ENCODE results near the gene CZIB. TPM values are rescaled to one million over a fixed set of nuclear protein-coding genes. Genes with fewer than 3 reads are reported as not detected.

The CZIB gene
- 10 to 100 TPM; 35.3 to 36.4 TPM for total RNA-seq

DNA sequence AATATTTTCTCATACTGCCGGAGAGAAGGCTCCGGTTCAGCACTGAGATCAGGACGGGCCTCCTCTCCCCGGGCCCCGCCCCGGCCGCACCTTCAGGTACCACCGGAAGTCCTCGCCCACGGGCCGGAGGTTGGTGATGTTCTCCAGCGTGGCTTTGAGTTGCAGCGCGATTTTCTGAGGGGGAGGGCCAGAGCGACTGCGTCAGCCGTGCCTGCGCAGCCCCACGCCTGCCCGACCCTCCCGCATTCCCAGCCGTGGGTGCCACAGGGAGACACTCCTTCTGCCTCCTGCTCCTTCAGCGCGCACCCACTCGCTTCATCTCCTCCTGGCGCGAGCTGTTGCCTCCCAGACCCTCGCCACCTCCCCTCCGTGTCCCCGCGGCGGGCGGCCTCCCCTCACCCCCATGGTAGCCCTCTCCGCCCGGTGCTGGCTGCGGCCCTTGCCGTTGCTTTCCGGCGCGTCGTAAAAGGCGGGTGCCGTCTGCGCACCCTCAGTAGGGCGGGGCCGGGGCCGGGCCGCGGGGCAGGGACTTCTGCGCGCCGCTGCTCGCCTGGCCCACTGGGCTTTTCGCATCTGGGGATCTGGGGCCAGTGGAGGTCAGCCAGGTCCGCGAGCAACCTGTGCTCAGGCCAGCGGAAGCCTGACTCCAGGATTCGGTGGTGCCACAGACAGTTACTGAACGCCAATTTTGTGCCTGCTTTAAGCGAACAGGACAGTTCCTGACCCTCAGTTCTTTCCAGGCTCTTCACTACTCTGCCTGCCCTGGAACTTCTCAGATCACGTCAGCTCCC is at the start of gene CZIB:
CZIB (minus strand) TSS at position 464 of the 791 bp plus-strand sequence; CDS start at position 405, 59 bp downstream.
- ChIA-PET CTCF (interaction anchor here (1.9 kb wide), 1 partner anchor 38 kb away, joined by 6 read pairs; no protein-coding TSS in a partner anchor), POLR2A (interaction anchor here (0.6 to 3.4 kb wide), 6 partner anchors 8 to 854 kb away, joined by 3 to 15 read pairs (median 5); partner anchors contain the start of gene CPT2)
- Mint-ChIP-seq H3K36me3 (ENCODE audit: low read depth) (no peaks in the 10 kb centered on the region), H3K9me3 (no peaks in the 10 kb centered on the region), H3K27me3 (no peaks in the 10 kb centered on the region), H3K27ac (peak within 1 kb of the TSS; percentile 97), H3K4me1 (ENCODE audit: low read depth) (peaks cover 20% of the 10 kb centered on the region), H3K4me3 (peak within 1 kb of the TSS; percentile 88)
- DNase-seq (peak; percentile 99), ATAC-seq (peak; percentile 94)
- intact Hi-C loops (cut with micrococcal nuclease): no loop called here
- TF ChIP-seq, protein P1, sequence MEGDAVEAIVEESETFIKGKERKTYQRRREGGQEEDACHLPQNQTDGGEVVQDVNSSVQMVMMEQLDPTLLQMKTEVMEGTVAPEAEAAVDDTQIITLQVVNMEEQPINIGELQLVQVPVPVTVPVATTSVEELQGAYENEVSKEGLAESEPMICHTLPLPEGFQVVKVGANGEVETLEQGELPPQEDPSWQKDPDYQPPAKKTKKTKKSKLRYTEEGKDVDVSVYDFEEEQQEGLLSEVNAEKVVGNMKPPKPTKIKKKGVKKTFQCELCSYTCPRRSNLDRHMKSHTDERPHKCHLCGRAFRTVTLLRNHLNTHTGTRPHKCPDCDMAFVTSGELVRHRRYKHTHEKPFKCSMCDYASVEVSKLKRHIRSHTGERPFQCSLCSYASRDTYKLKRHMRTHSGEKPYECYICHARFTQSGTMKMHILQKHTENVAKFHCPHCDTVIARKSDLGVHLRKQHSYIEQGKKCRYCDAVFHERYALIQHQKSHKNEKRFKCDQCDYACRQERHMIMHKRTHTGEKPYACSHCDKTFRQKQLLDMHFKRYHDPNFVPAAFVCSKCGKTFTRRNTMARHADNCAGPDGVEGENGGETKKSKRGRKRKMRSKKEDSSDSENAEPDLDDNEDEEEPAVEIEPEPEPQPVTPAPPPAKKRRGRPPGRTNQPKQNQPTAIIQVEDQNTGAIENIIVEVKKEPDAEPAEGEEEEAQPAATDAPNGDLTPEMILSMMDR (IDR thresholded peaks at IDR 0.05): no peak

DNA sequence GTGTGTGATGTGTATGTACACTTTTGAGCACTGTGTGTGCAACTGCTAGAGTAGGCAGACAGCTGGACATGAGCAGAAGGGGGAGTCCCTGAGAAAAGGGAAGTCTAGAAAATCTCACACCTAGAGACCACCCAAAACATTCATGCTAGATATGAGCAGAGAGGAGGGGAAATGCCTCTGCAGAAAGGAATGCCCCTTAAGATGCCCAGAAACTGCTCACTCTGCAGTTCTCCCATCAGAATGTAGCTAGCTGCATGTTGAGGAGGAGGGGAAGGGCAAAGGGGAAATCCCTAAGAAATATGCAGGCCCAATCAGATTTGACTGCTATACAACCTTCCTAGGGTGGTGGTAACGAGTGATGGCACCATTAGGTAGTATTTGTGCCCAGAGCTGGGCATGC is 49.7 kb upstream of the CZIB start:
- DNase-seq: no peak
- POLR2A ChIA-PET: interaction anchor here (1.1 kb wide), 1 partner anchor 18 kb away, joined by 4 read pairs; no protein-coding TSS in a partner anchor
- no peak overlapping the region for H3K27ac Mint-ChIP-seq
- ATAC-seq: peak; percentile 47
- H3K9me3 Mint-ChIP-seq: no peaks in the 10 kb centered on the region
- no peak overlapping the region for H3K4me3 Mint-ChIP-seq
- TF ChIP-seq, protein P1 (IDR thresholded peaks at IDR 0.05): no peak
- peaks cover 53% of the 10 kb centered on the region for H3K36me3 Mint-ChIP-seq (ENCODE audit: low read depth)
- CTCF ChIA-PET: interaction anchor here (0.6 to 1.3 kb wide), 2 partner anchors 8 to 203 kb away, joined by 3 to 4 read pairs; no protein-coding TSS in a partner anchor
- no peaks in the 10 kb centered on the region for H3K27me3 Mint-ChIP-seq
- intact Hi-C loops (cut with micrococcal nuclease): no loop called here
- H3K4me1 Mint-ChIP-seq (ENCODE audit: low read depth): no peaks in the 10 kb centered on the region

DNA sequence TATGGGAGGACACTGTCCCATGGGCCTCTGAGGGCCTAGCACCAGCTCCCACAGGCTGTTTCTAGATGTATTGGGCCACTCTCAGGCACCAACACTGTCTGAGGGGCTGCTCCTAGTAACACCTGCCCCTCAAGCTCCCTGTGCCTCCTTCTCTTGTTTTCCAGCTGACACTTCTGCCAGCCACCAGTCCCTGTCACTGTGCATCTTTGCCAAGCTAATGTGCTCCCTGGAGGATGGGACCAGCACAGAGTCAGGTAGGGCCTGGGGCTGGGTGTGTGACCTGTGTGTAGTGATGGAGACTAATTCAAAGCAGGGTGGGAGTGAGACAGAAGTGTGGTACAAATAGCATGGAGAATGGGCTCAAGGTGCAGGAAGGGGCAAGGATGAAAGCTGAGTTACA is 47.3 kb upstream of the CZIB start:
- ChIA-PET POLR2A (interaction anchor here (0.7 kb wide), 1 partner anchor 107 kb away, joined by 5 read pairs; no protein-coding TSS in a partner anchor), CTCF (interaction anchor here (1.1 to 2.1 kb wide), 3 partner anchors 10 to 126 kb away, joined by 3 to 11 read pairs (median 7); no protein-coding TSS in a partner anchor)
- TF ChIP-seq, protein P1 (IDR thresholded peaks at IDR 0.05): no peak
- Mint-ChIP-seq H3K36me3 (ENCODE audit: low read depth) (peaks cover 58% of the 10 kb centered on the region), H3K9me3 (no peaks in the 10 kb centered on the region), H3K27me3 (no peaks in the 10 kb centered on the region), H3K4me1 (ENCODE audit: low read depth) (no peaks in the 10 kb centered on the region), H3K4me3 (no peak overlapping the region), H3K27ac (no peak overlapping the region)
- ATAC-seq (no peak), DNase-seq (no peak)
- intact Hi-C loops (cut with micrococcal nuclease): no loop called here

DNA sequence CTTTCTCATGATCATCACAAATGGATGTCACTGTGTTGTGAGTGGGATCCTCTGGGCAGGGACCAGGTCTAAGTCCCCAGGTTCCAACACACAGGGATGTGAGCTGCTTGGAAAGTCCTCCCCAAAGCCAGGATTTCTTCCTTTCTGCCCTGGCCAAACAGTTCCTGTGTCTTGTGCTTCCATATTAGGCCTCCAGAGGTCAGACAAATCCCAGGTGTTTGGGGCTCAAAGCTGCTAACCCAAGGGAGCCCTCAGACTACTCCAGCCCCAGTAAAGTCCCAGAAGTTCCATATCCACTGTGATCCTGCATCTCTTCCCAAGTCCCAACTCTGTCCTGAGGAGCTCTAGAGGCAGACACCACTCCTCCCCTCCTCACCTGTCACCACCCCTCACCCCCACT is 45.6 kb upstream of the CZIB start:
- Mint-ChIP-seq H3K4me3 (no peak overlapping the region), H3K9me3 (no peaks in the 10 kb centered on the region), H3K27me3 (no peaks in the 10 kb centered on the region), H3K4me1 (ENCODE audit: low read depth) (no peaks in the 10 kb centered on the region), H3K27ac (no peak overlapping the region), H3K36me3 (ENCODE audit: low read depth) (peaks cover 53% of the 10 kb centered on the region)
- CTCF ChIA-PET: no interaction called here
- intact Hi-C loops (cut with micrococcal nuclease): no loop called here
- DNase-seq (no peak), ATAC-seq (peak; percentile 13)
- TF ChIP-seq, protein P1 (IDR thresholded peaks at IDR 0.05): no peak
- POLR2A ChIA-PET: no interaction called here

DNA sequence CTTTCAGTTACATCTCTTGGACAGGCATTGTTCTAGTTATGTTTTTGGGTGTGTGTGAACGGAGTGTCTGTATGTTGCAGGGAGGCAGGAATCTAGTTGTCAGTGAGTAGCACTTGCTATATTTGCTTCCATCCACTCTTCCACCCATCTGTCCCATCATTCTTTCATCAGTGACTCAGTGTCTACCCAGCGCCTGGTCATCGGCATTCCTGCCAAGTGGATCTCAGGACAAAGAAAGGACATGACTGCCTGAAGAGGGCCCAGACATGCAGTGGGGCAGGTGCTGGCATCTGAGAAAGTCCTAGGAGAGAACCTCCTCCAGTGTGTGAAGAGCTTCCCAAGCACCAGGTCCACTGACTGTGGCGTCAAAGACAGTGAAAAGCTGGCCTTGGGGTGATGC is 45.1 kb upstream of the CZIB start:
- intact Hi-C loops (cut with micrococcal nuclease): no loop called here
- TF ChIP-seq, protein P1 (IDR thresholded peaks at IDR 0.05): no peak
- DNase-seq (no peak), ATAC-seq (no peak)
- no peaks in the 10 kb centered on the region for H3K4me1 Mint-ChIP-seq (ENCODE audit: low read depth)
- no peaks in the 10 kb centered on the region for H3K9me3 Mint-ChIP-seq
- peaks cover 55% of the 10 kb centered on the region for H3K36me3 Mint-ChIP-seq (ENCODE audit: low read depth)
- CTCF ChIA-PET: no interaction called here
- H3K4me3 Mint-ChIP-seq: no peak overlapping the region
- H3K27ac Mint-ChIP-seq: no peak overlapping the region
- no peaks in the 10 kb centered on the region for H3K27me3 Mint-ChIP-seq
- POLR2A ChIA-PET: no interaction called here
